ENCODE measurements around the gene RETREG2. TPM values are rescaled to one million over a fixed set of nuclear protein-coding genes. Genes with fewer than 3 reads are reported as not detected.
A peak's percentile ranks its signal among the peaks of the same experiment; 100 is the strongest.

RETREG2 gene
- total RNA-seq, 2 experiments from 2014 or later = 60.3 to 67.9 TPM

GRCh38 chr2:219178377-219179175 lies 501 bp downstream of the RETREG2 start:
- H3K4me3 Mint-ChIP-seq = peak overlapping the region; percentile 84
- CTCF ChIA-PET = interaction anchor here (1.0 to 1.8 kb wide), 2 partner anchors 19 to 28 kb away, joined by 3 to 7 read pairs; partner anchors contain the start of gene ZFAND2B
- peaks cover 54% of the 10 kb centered on the region for H3K4me1 Mint-ChIP-seq (ENCODE audit: low read depth)
- POLR2A ChIA-PET = interaction anchor here (1.3 kb wide), 1 partner anchor 27 kb away, joined by 3 read pairs; no protein-coding TSS in a partner anchor
- H3K36me3 Mint-ChIP-seq = peaks cover 26% of the 10 kb centered on the region
- H3K9me3 Mint-ChIP-seq = no peaks in the 10 kb centered on the region
- H3K27me3 Mint-ChIP-seq = no peaks in the 10 kb centered on the region
- H3K27ac Mint-ChIP-seq = peak overlapping the region; percentile 68
- peak; percentile 61 for DNase-seq
- intact Hi-C loops (cut with micrococcal nuclease) = loop anchor here (1.0 to 10.0 kb wide), 5 partner anchors 9 to 894 kb away; partner anchors contain the start of genes CHPF, TMEM198 and TTLL4

GRCh38 chr2:219179601-219180465 lies 1.8 kb downstream of the RETREG2 start:
- H3K27ac Mint-ChIP-seq = peak overlapping the region; percentile 68
- H3K4me3 Mint-ChIP-seq = peak overlapping the region; percentile 84
- ChIA-PET POLR2A (interaction anchor here (0.6 to 1.3 kb wide), 2 partner anchors 14 to 26 kb away, joined by 3 to 4 read pairs; no protein-coding TSS in a partner anchor), CTCF (interaction anchor here (0.8 to 1.8 kb wide), 4 partner anchors 20 to 115 kb away, joined by 3 to 7 read pairs (median 3); partner anchors contain the start of gene ZFAND2B)
- intact Hi-C loops (cut with micrococcal nuclease) = loop anchor here (10.0 kb wide), 3 partner anchors 365 to 895 kb away; partner anchors contain the start of genes CHPF, TMEM198 and TTLL4
- peaks cover 17% of the 10 kb centered on the region for H3K36me3 Mint-ChIP-seq
- no peaks in the 10 kb centered on the region for H3K9me3 Mint-ChIP-seq
- H3K27me3 Mint-ChIP-seq = no peaks in the 10 kb centered on the region
- H3K4me1 Mint-ChIP-seq (ENCODE audit: low read depth) = peaks cover 44% of the 10 kb centered on the region
- no peak for DNase-seq

- Mint-ChIP-seq H3K27me3 (no peaks in the 10 kb centered on the region), H3K9me3 (no peaks in the 10 kb centered on the region), H3K36me3 (peaks cover 17% of the 10 kb centered on the region), H3K27ac (peak overlapping the region; percentile 72), H3K4me3 (no peak overlapping the region), H3K4me1 (ENCODE audit: low read depth) (peaks cover 34% of the 10 kb centered on the region)
- DNase-seq = no peak
- ChIA-PET CTCF (interaction anchor here (1.1 to 1.6 kb wide), 2 partner anchors 11 to 22 kb away, joined by 5 read pairs; partner anchors contain the start of gene SLC23A3), POLR2A (interaction anchor here (1.1 to 2.1 kb wide), 2 partner anchors 16 to 25 kb away, joined by 3 to 7 read pairs; partner anchors contain the start of gene ZFAND2B)
- intact Hi-C loops (cut with micrococcal nuclease) = no loop called here
Measured at GRCh38 chr2:219180961-219181360, 2.9 kb downstream of the RETREG2 start.

- peaks cover 20% of the 10 kb centered on the region for H3K36me3 Mint-ChIP-seq
- DNase-seq = no peak
- CTCF ChIA-PET = interaction anchor here (0.8 to 1.6 kb wide), 5 partner anchors 8 to 27 kb away, joined by 3 to 7 read pairs (median 5); partner anchors contain the start of gene SLC23A3
Measured at GRCh38 chr2:219181531-219181930, 3.5 kb downstream of the RETREG2 start.

GRCh38 chr2:219182331-219183150 lies 4.5 kb downstream of the RETREG2 start:
- H3K36me3 Mint-ChIP-seq = peaks cover 17% of the 10 kb centered on the region
- H3K9me3 Mint-ChIP-seq = no peaks in the 10 kb centered on the region
- no peaks in the 10 kb centered on the region for H3K27me3 Mint-ChIP-seq
- ChIA-PET POLR2A (interaction anchor here (0.9 to 2.1 kb wide), 2 partner anchors 24 to 112 kb away, joined by 3 to 7 read pairs; partner anchors contain the start of gene ZFAND2B), CTCF (interaction anchor here (1.0 to 1.6 kb wide), 6 partner anchors 9 to 202 kb away, joined by 3 to 7 read pairs (median 4); no protein-coding TSS in a partner anchor)
- H3K27ac Mint-ChIP-seq = peak overlapping the region; percentile 19
- H3K4me1 Mint-ChIP-seq (ENCODE audit: low read depth) = peaks cover 44% of the 10 kb centered on the region
- intact Hi-C loops (cut with micrococcal nuclease) = no loop called here
- peak; percentile 34 for DNase-seq
- no peak overlapping the region for H3K4me3 Mint-ChIP-seq

More at GRCh38 chr2:219181531-219181930, 3.5 kb downstream of the RETREG2 start:
- Mint-ChIP-seq H3K27ac (peak overlapping the region; percentile 72), H3K27me3 (no peaks in the 10 kb centered on the region), H3K4me3 (no peak overlapping the region), H3K4me1 (ENCODE audit: low read depth) (peaks cover 35% of the 10 kb centered on the region), H3K9me3 (no peaks in the 10 kb centered on the region)
- POLR2A ChIA-PET = interaction anchor here (1.1 to 2.1 kb wide), 2 partner anchors 16 to 25 kb away, joined by 3 to 7 read pairs; partner anchors contain the start of gene ZFAND2B
- intact Hi-C loops (cut with micrococcal nuclease) = no loop called here

- Mint-ChIP-seq H3K4me3 (no peak overlapping the region), H3K27ac (peak overlapping the region; percentile 39), H3K36me3 (peaks cover 15% of the 10 kb centered on the region), H3K4me1 (ENCODE audit: low read depth) (peaks cover 44% of the 10 kb centered on the region), H3K9me3 (no peaks in the 10 kb centered on the region), H3K27me3 (no peaks in the 10 kb centered on the region)
- POLR2A ChIA-PET = interaction anchor here (0.9 kb wide), 1 partner anchor 112 kb away, joined by 3 read pairs; no protein-coding TSS in a partner anchor
- no peak for DNase-seq
- intact Hi-C loops (cut with micrococcal nuclease) = no loop called here
- CTCF ChIA-PET = interaction anchor here (1.0 to 1.6 kb wide), 3 partner anchors 28 to 203 kb away, joined by 3 to 5 read pairs (median 4); no protein-coding TSS in a partner anchor
Measured at GRCh38 chr2:219183151-219183772, 5.2 kb downstream of the RETREG2 start.

- H3K4me1 Mint-ChIP-seq (ENCODE audit: low read depth) = peaks cover 39% of the 10 kb centered on the region
- peaks cover 15% of the 10 kb centered on the region for H3K36me3 Mint-ChIP-seq
- no peak overlapping the region for H3K27ac Mint-ChIP-seq
- no peak for DNase-seq
- intact Hi-C loops (cut with micrococcal nuclease) = no loop called here
- ChIA-PET CTCF (interaction anchor here (1.2 to 1.6 kb wide), 4 partner anchors 14 to 204 kb away, joined by 3 to 5 read pairs (median 4); partner anchors contain the start of genes NHEJ1 and SLC23A3), POLR2A (no interaction called here)
- H3K27me3 Mint-ChIP-seq = no peaks in the 10 kb centered on the region
- H3K4me3 Mint-ChIP-seq = no peak overlapping the region
- no peaks in the 10 kb centered on the region for H3K9me3 Mint-ChIP-seq
Measured at GRCh38 chr2:219184121-219184520, 6.0 kb downstream of the RETREG2 start.

GRCh38 chr2:219186754-219187456 lies 8.8 kb downstream of the RETREG2 start:
- peaks cover 6% of the 10 kb centered on the region for H3K36me3 Mint-ChIP-seq
- H3K9me3 Mint-ChIP-seq = no peaks in the 10 kb centered on the region
- POLR2A ChIA-PET = no interaction called here
- peaks cover 14% of the 10 kb centered on the region for H3K4me1 Mint-ChIP-seq (ENCODE audit: low read depth)
- DNase-seq = peak; percentile 56
- CTCF ChIA-PET = no interaction called here
- peak overlapping the region; percentile 4 for H3K4me3 Mint-ChIP-seq
- peak overlapping the region; percentile 88 for H3K27ac Mint-ChIP-seq
- H3K27me3 Mint-ChIP-seq = no peaks in the 10 kb centered on the region
- intact Hi-C loops (cut with micrococcal nuclease) = loop anchor here (1.0 kb wide), 1 partner anchor 9 kb away; the partner anchor contains the start of gene RETREG2

GRCh38 chr2:219197388-219197787 lies 19.3 kb downstream of the RETREG2 start:
- peaks cover 5% of the 10 kb centered on the region for H3K27me3 Mint-ChIP-seq
- no peak overlapping the region for H3K4me3 Mint-ChIP-seq
- intact Hi-C loops (cut with micrococcal nuclease) = no loop called here
- peaks cover 2% of the 10 kb centered on the region for H3K36me3 Mint-ChIP-seq
- no peak for DNase-seq
- no peaks in the 10 kb centered on the region for H3K4me1 Mint-ChIP-seq (ENCODE audit: low read depth)
- no peak overlapping the region for H3K27ac Mint-ChIP-seq
- no peaks in the 10 kb centered on the region for H3K9me3 Mint-ChIP-seq
- POLR2A ChIA-PET = interaction anchor here (0.7 kb wide), 1 partner anchor 16 kb away, joined by 3 read pairs; no protein-coding TSS in a partner anchor
- CTCF ChIA-PET = interaction anchor here (1.7 kb wide), 1 partner anchor 27 kb away, joined by 6 read pairs; the partner anchor contains the start of gene SLC23A3

- Mint-ChIP-seq H3K9me3 (no peaks in the 10 kb centered on the region), H3K27ac (no peak overlapping the region), H3K4me1 (ENCODE audit: low read depth) (no peaks in the 10 kb centered on the region), H3K27me3 (peaks cover 5% of the 10 kb centered on the region), H3K4me3 (no peak overlapping the region), H3K36me3 (peaks cover 2% of the 10 kb centered on the region)
- ChIA-PET CTCF (interaction anchor here (0.7 kb wide), 1 partner anchor 96 kb away, joined by 3 read pairs; no protein-coding TSS in a partner anchor), POLR2A (no interaction called here)
- intact Hi-C loops (cut with micrococcal nuclease) = no loop called here
- no peak for DNase-seq
Measured at GRCh38 chr2:219198974-219199373, 20.9 kb downstream of the RETREG2 start.

Data from activated CD4-positive, alpha-beta memory T cell treated with anti-CD3 and anti-CD28 coated beads for 36 hours (primary cell).